ENCODE results near the gene SLC22A16.

Gene SLC22A16

GRCh38 chr6:110425816-110426215 is 50.6 kb downstream of the SLC22A16 start:
- in situ Hi-C loops (cut with HindIII; ENCODE audit: low sequenced_read_pairs) = no loop called here
- DNase-seq (ENCODE audit: low read depth, low spot score) = no peak
- H3K4me3 ChIP-seq (ENCODE audit: low read depth, low read length) = no peak overlapping the region
- TF ChIP-seq CTCF (IDR thresholded peaks at IDR 0.05; ENCODE audit: low read depth, low read length) = no peak

GRCh38 chr6:110422444-110422822 is 54.0 kb downstream of the SLC22A16 start:
- no peak overlapping the region for H3K4me3 ChIP-seq (ENCODE audit: low read depth, low read length)
- in situ Hi-C loops (cut with HindIII; ENCODE audit: low sequenced_read_pairs) = no loop called here
- no peak for DNase-seq (ENCODE audit: low read depth, low spot score)
- TF ChIP-seq CTCF (IDR thresholded peaks at IDR 0.05; ENCODE audit: low read depth, low read length) = no peak

- TF ChIP-seq CTCF (IDR thresholded peaks at IDR 0.05; ENCODE audit: low read depth, low read length) = no peak
- H3K4me3 ChIP-seq (ENCODE audit: low read depth, low read length) = no peak overlapping the region
- in situ Hi-C loops (cut with HindIII; ENCODE audit: low sequenced_read_pairs) = no loop called here
- no peak for DNase-seq (ENCODE audit: low read depth, low spot score)
Measured at GRCh38 chr6:110421749-110422443, 54.5 kb downstream of the SLC22A16 start.

- in situ Hi-C loops (cut with HindIII; ENCODE audit: low sequenced_read_pairs) = no loop called here
Measured at GRCh38 chr6:110419028-110419739, 57.2 kb downstream of the SLC22A16 start.

GRCh38 chr6:110418594-110418993 is 57.8 kb downstream of the SLC22A16 start:
- DNase-seq (ENCODE audit: low read depth, low spot score) = no peak
- in situ Hi-C loops (cut with HindIII; ENCODE audit: low sequenced_read_pairs) = no loop called here
- H3K4me3 ChIP-seq (ENCODE audit: low read depth, low read length) = no peak overlapping the region
- TF ChIP-seq CTCF (IDR thresholded peaks at IDR 0.05; ENCODE audit: low read depth, low read length) = no peak

More at GRCh38 chr6:110419028-110419739, 57.2 kb downstream of the SLC22A16 start:
- no peak for TF ChIP-seq CTCF (IDR thresholded peaks at IDR 0.05; ENCODE audit: low read depth, low read length)
- no peak overlapping the region for H3K4me3 ChIP-seq (ENCODE audit: low read depth, low read length)
- DNase-seq (ENCODE audit: low read depth, low spot score) = no peak

GRCh38 chr6:110415086-110415916 is 61.1 kb downstream of the SLC22A16 start, which contains the start of gene DDO:
Gene DDO, minus strand, starts transcription at chr6:110415575. Its CDS starts 2,113 bp downstream, at chr6:110413462.
- peak; percentile 41 for DNase-seq (ENCODE audit: low read depth, low spot score)
- peak within 1 kb of the TSS; percentile 22 for H3K4me3 ChIP-seq (ENCODE audit: low read depth, low read length)
- no peak for TF ChIP-seq CTCF (IDR thresholded peaks at IDR 0.05; ENCODE audit: low read depth, low read length)
- in situ Hi-C loops (cut with HindIII; ENCODE audit: low sequenced_read_pairs) = no loop called here
